Activated CD4-positive, alpha-beta T cell treated with anti-CD3 and anti-CD28 coated beads for 1 hour (primary cell): ENCODE measurements around the gene HBEGF.
"Not testable (repeated sequence)": the region's sequence is repeated elsewhere in the genome, so short reads cannot be mapped to it uniquely, and the experiment has no call there.

Experiments
- DNase-seq: peaks from one replicate; pipeline ENCODE4 v3.0.0-alpha.2; 2020

The HBEGF gene

GRCh38 chr5:140360681-140361479 lies 14.5 kb upstream of the HBEGF start:
- no peak for DNase-seq

GRCh38 chr5:140360101-140360500 lies 13.7 kb upstream of the HBEGF start, which contains the start of gene SLC4A9:
Gene SLC4A9, plus strand, starts transcription at chr5:140360194. Its CDS starts 43 bp downstream, at chr5:140360237.
- no peak for DNase-seq

- DNase-seq, result no peak
These were observed 12.4 kb upstream of the HBEGF start for GRCh38 chr5:140358738-140359310.

GRCh38 chr5:140357726-140358093 lies 11.3 kb upstream of the HBEGF start:
- peak; percentile 60 for DNase-seq

GRCh38 chr5:140356853-140357725 lies 10.7 kb upstream of the HBEGF start:
- no peak for DNase-seq

- no peak for DNase-seq
These were observed 9.1 kb upstream of the HBEGF start for GRCh38 chr5:140355546-140355945.

- DNase-seq, result no peak
These were observed 5.4 kb upstream of the HBEGF start for GRCh38 chr5:140351609-140352334.

GRCh38 chr5:140349244-140349643 lies 2.8 kb upstream of the HBEGF start:
- DNase-seq, result no peak

GRCh38 chr5:140348104-140348503 lies 1.7 kb upstream of the HBEGF start:
- no peak for DNase-seq

- no peak for DNase-seq
These were observed 957 bp upstream of the HBEGF start for GRCh38 chr5:140347360-140347759.

- no peak for DNase-seq
These were observed 470 bp downstream of the HBEGF start for GRCh38 chr5:140345919-140346347.

- DNase-seq, result no peak
These were observed 1.6 kb downstream of the HBEGF start for GRCh38 chr5:140344683-140345423.

GRCh38 chr5:140343849-140344248 lies 2.6 kb downstream of the HBEGF start:
- DNase-seq, result not testable (repeated sequence)

- DNase-seq, result no peak
These were observed 3.5 kb downstream of the HBEGF start for GRCh38 chr5:140342896-140343295.

GRCh38 chr5:140342287-140342686 lies 4.1 kb downstream of the HBEGF start:
- DNase-seq, result no peak

GRCh38 chr5:140341591-140341990 lies 4.8 kb downstream of the HBEGF start:
- no peak for DNase-seq

- no peak for DNase-seq
These were observed 5.7 kb downstream of the HBEGF start for GRCh38 chr5:140340605-140341121.

- DNase-seq, result no peak
These were observed 6.8 kb downstream of the HBEGF start for GRCh38 chr5:140339636-140340035.

GRCh38 chr5:140338908-140339307 lies 7.5 kb downstream of the HBEGF start:
- no peak for DNase-seq

- no peak for DNase-seq
These were observed 8.1 kb downstream of the HBEGF start for GRCh38 chr5:140338336-140338735.

GRCh38 chr5:140337880-140338279 lies 8.5 kb downstream of the HBEGF start:
- no peak for DNase-seq

GRCh38 chr5:140336388-140336787 lies 10.0 kb downstream of the HBEGF start:
- DNase-seq, result no peak
